Stimulated activated naive CD8-positive, alpha-beta T cell treated with anti-CD3 and anti-CD28 coated beads, Interleukin-15, amount 100 ng/mL, for 72 hours (primary cell): ENCODE results near the gene RGMB.
A peak's percentile ranks its signal among the peaks of the same experiment; 100 is the strongest.

Experiments used
- ATAC-seq: fragments of 150-1000 bp; cut with Tn5 transposase; 2 replicates; pipeline ENCODE4 v1.10.0; 2021; ENCODE audit warnings: mild to moderate bottlenecking, moderate library complexity
- DNase-seq, 2 donors: peaks; one replicate each; pipeline ENCODE4 v3.0.0; 2021 to 2022
- H3K27ac Mint-ChIP-seq, 2 donors: one replicate each; pipeline ENCODE4 v1.8.0; 2022; ENCODE audit warnings: mild to moderate bottlenecking in 2 of 2, mixed read lengths in 2 of 2, moderate library complexity in 2 of 2
- H3K27me3 Mint-ChIP-seq: one replicate; pipeline ENCODE4 v1.8.0; 2022; ENCODE audit warnings: mixed read lengths
- H3K4me1 Mint-ChIP-seq: one replicate; pipeline ENCODE4 v1.8.0; 2022; ENCODE audit warnings: mild to moderate bottlenecking, mixed read lengths
- H3K4me3 Mint-ChIP-seq, 2 donors: one replicate each; pipeline ENCODE4 v1.8.0; 2022; ENCODE audit warnings: mild to moderate bottlenecking in 2 of 2, mixed read lengths in 2 of 2, moderate library complexity in 1 of 2
- H3K9me3 Mint-ChIP-seq, 2 donors: one replicate each; pipeline ENCODE4 v1.8.0; 2022; ENCODE audit warnings: mixed read lengths in 2 of 2

RGMB gene

DNA sequence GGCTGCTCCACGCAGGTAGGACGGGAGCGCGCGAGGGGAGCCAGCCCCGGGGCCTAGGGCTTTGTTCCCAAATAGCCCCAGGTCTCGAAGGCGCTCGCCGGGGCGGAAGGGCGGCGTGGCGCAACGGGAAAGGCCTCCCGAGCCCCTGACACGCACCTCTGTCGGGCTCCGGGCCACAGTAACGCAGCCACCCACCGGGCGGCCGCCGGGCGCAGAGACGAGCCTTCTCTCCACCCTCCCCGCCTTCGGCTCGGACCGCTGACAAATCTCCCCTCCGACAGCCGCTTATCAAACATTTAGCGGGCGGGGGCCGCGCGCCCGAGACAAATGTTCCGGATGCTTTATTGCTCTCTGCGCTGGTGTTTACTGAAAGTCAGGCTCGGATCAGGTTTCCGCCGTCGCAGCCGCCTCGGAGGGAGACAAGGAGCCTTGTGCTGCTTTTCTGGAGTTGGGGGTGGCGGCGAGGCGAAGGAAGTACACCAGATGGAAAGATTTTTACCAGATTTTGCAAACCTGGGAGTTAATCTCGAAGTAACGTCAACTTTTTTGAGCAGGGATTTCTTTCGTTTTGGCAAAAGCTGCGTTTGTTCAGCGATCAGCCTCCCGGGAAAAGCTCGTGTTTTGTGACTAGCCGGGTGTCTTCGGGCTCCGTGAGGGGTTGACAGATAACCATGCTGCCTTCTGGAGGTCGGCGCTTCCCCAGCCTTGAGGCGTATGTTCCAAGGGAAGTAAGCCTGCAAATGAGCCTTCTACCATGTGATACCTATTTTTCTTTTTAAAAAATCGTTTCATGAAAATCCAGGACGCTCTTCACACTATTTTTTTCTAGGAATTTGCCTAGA is 950 bp downstream of the RGMB start:
- Mint-ChIP-seq H3K27ac (peak overlapping the region; percentile 94 to 95), H3K9me3 (no peaks in the 10 kb centered on the region), H3K27me3 (peaks cover 16% of the 10 kb centered on the region), H3K4me1 (peaks cover 70% of the 10 kb centered on the region), H3K4me3 (peak overlapping the region; percentile 92 to 99)
- DNase-seq (peak; percentile 66 to 73), ATAC-seq (peak; percentile 52)

GRCh38 chr5:98775246-98776065 is 2.0 kb downstream of the RGMB start:
- no peak overlapping the region for H3K27ac Mint-ChIP-seq
- no peaks in the 10 kb centered on the region for H3K9me3 Mint-ChIP-seq
- ATAC-seq (no peak), DNase-seq (no peak)
- H3K4me1 Mint-ChIP-seq: peaks cover 62% of the 10 kb centered on the region
- H3K4me3 Mint-ChIP-seq: peak overlapping the region; percentile 92 to 99
- peaks cover 9% of the 10 kb centered on the region for H3K27me3 Mint-ChIP-seq

- H3K4me1 Mint-ChIP-seq: peaks cover 56% of the 10 kb centered on the region
- DNase-seq (no peak), ATAC-seq (no peak)
- H3K4me3 Mint-ChIP-seq: peak overlapping the region; percentile 4 to 99
- peaks cover 9% of the 10 kb centered on the region for H3K27me3 Mint-ChIP-seq
- H3K27ac Mint-ChIP-seq: no peak overlapping the region
- H3K9me3 Mint-ChIP-seq: no peaks in the 10 kb centered on the region
Observed at GRCh38 chr5:98776066-98776705, 2.7 kb downstream of the RGMB start.

DNA sequence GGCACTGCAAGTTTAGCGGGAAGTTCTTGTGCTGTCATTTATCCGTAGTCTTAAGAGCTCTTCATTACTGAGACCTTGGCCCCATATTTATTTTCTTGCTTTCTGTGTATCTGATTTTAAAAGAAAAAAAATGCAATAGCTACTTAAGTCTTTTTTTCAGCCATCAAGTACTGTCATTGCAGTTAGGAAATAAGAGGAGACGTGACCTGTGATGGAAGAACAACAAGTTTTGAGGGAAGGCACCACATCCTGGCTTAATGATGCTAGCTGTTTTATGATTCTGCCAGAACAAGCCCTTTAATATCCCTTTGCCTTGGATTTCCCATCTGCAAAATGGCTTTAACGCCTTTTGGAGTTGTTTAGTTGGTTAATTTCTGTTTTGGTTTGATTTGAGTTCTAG is 3.8 kb downstream of the RGMB start:
- Mint-ChIP-seq H3K4me3 (no peak overlapping the region), H3K9me3 (no peaks in the 10 kb centered on the region), H3K27me3 (peaks cover 9% of the 10 kb centered on the region), H3K27ac (no peak overlapping the region), H3K4me1 (peaks cover 45% of the 10 kb centered on the region)
- ATAC-seq: no peak
- no peak for DNase-seq

- ATAC-seq (no peak), DNase-seq (no peak)
- Mint-ChIP-seq H3K27me3 (no peaks in the 10 kb centered on the region), H3K9me3 (no peaks in the 10 kb centered on the region), H3K4me3 (no peak overlapping the region), H3K4me1 (peaks cover 46% of the 10 kb centered on the region), H3K27ac (no peak overlapping the region)
Observed at GRCh38 chr5:98779264-98779877, 5.9 kb downstream of the RGMB start.

GRCh38 chr5:98780390-98780789 is 6.9 kb downstream of the RGMB start:
- Mint-ChIP-seq H3K27ac (no peak overlapping the region), H3K4me1 (peaks cover 43% of the 10 kb centered on the region), H3K9me3 (no peaks in the 10 kb centered on the region), H3K27me3 (no peaks in the 10 kb centered on the region), H3K4me3 (no peak overlapping the region)
- ATAC-seq (no peak), DNase-seq (no peak)

DNA sequence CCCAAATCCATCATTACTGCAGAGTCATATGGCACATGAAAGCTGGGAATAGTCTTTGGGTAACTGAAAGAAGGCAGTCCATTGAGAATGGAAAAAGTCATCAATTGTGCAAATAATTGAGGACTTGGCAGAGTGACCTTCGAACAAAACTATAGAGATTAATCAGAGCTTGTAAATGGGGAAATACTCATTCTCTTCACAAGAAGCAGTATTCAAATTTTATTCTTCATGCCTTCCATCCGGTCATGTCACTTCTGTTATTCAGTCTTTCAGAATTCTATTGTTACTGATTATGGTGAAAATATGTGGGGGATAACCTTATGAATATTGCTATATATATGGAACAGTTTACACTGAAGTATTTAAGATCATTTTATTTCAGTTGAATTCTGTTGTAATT is 8.1 kb downstream of the RGMB start:
- DNase-seq (no peak), ATAC-seq (no peak)
- Mint-ChIP-seq H3K27ac (no peak overlapping the region), H3K4me1 (peaks cover 40% of the 10 kb centered on the region), H3K27me3 (no peaks in the 10 kb centered on the region), H3K4me3 (no peak overlapping the region), H3K9me3 (no peaks in the 10 kb centered on the region)

DNA sequence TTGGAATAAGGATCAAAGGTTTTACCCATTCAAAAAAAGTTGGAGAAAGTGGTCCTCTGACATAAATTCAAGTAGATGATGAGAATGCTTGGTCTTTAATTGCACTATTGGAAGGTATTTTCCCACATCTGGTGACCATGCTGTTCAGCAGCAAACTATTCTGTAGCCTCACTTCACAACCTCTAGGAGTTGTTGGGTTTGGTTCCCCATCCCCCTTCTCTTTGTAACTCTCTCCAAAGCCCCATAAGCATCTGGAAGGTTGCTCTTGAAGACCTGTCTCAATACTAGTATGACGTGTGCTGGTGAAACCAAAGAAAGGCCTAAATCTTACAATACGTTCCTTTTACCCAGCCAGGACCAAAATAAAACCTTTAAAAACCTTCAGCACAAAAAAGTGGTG is 8.5 kb downstream of the RGMB start:
- Mint-ChIP-seq H3K4me3 (no peak overlapping the region), H3K27me3 (no peaks in the 10 kb centered on the region), H3K4me1 (peaks cover 40% of the 10 kb centered on the region), H3K27ac (no peak overlapping the region), H3K9me3 (no peaks in the 10 kb centered on the region)
- DNase-seq: no peak
- no peak for ATAC-seq

DNA sequence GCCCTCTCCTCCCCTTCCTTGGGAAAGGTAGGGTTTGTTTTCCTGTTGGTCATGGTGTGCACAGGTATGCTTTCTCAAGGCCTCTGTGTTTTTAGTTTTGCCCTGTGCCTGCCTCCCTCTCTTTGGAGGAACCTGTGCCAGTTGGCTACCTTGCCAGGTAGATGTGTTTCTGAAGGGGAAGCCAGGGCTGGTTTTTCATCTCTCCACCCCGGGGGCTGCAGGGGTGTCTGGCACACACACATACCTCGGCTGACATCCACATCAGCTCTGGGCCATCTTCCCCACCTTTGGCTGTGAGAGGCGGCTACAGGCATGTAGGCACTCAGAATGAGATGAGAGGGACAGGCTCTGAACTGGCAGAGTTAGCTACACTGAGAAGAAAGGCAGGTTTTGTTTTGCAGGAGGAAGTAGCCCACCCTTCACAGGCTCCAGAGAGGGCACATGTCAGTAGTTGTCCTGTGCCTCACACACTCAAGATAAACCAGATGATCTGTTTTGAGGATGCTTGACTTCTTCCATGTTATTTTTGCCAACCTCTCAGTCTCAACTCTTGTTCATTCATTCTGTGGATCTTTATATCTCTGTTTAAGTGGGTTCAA is 9.7 kb downstream of the RGMB start:
- ATAC-seq: peak; percentile 18
- H3K9me3 Mint-ChIP-seq: no peaks in the 10 kb centered on the region
- H3K4me3 Mint-ChIP-seq: no peak overlapping the region
- peaks cover 36% of the 10 kb centered on the region for H3K4me1 Mint-ChIP-seq
- H3K27ac Mint-ChIP-seq: no peak overlapping the region
- DNase-seq: no peak
- no peaks in the 10 kb centered on the region for H3K27me3 Mint-ChIP-seq

GRCh38 chr5:98784411-98784810 is 10.9 kb downstream of the RGMB start:
- Mint-ChIP-seq H3K9me3 (no peaks in the 10 kb centered on the region), H3K27me3 (no peaks in the 10 kb centered on the region), H3K4me3 (no peak overlapping the region), H3K27ac (no peak overlapping the region), H3K4me1 (peaks cover 36% of the 10 kb centered on the region)
- no peak for ATAC-seq
- DNase-seq: no peak

- ATAC-seq (no peak), DNase-seq (no peak)
- no peaks in the 10 kb centered on the region for H3K9me3 Mint-ChIP-seq
- H3K27me3 Mint-ChIP-seq: no peaks in the 10 kb centered on the region
- no peak overlapping the region for H3K27ac Mint-ChIP-seq
- no peak overlapping the region for H3K4me3 Mint-ChIP-seq
- H3K4me1 Mint-ChIP-seq: peaks cover 36% of the 10 kb centered on the region
Observed at GRCh38 chr5:98785244-98785643, 11.8 kb downstream of the RGMB start.

DNA sequence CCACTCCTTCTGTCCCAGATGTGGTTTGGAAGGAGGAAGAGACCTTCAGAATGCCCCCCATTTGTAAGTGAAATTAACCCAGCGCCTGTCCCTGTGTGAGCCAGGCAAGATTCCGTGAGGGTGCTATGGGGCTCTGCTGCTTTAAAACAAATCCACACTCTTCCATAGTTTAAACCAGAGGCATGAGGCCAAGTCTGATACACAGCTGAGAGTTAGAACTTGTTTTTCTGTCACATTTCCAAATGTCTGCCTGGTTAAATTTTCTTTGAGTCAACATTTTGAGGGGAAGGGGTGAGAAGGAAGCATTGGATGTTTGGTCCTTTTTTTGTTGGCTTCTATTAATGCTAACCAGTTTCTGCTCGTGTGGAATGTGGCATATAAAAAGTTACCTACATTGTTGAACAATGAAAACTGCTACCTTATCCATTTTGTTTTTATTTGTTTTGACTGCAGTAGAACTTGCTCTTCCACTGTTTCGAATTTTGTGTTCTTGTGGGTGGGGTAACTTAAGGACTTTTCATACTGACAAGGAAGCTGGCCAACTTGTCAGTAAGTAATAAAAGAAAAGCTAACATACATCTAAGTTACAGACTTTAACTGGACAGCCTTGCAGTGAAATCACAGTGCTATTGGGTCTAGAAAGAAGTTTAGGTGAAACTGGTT is 12.9 kb downstream of the RGMB start:
- Mint-ChIP-seq H3K4me3 (no peak overlapping the region), H3K27ac (no peak overlapping the region), H3K4me1 (peaks cover 36% of the 10 kb centered on the region)

DNA sequence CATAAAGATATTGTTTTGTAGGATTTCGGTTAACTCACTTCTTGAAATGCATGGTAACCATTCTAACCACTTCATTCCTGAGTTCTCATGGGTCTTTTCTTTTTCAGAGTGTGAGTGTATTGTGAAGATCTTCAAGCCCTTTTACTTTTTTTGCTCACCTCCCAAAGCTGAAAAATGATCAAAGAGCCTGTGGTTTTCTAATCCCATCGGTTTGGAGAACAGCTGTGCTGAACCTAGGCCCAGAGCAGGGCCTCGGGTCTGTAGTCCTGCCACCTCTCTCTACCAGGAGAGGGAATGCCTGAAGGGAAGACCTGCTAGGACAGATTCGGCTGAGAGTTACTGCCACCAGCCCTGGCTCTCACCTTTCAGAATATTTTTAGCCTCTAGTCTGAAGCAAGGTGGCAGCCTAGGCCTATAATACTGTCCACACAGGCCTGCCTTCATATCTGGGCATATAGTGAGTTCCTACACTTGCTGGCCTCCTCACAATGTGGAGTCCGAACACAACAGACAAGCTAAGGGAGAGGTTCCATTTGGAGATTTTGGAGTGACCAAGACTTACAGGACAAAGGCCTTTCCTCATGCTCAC is 13.8 kb downstream of the RGMB start:
- no peaks in the 10 kb centered on the region for H3K9me3 Mint-ChIP-seq
- DNase-seq: no peak
- H3K4me3 Mint-ChIP-seq: no peak overlapping the region
- H3K27ac Mint-ChIP-seq: no peak overlapping the region
- H3K4me1 Mint-ChIP-seq: peaks cover 36% of the 10 kb centered on the region
- no peaks in the 10 kb centered on the region for H3K27me3 Mint-ChIP-seq
- no peak for ATAC-seq

More for the DNA sequence above, 12.9 kb downstream of the RGMB start:
- ATAC-seq: no peak
- Mint-ChIP-seq H3K27me3 (no peaks in the 10 kb centered on the region), H3K9me3 (no peaks in the 10 kb centered on the region)
- DNase-seq: no peak

DNA sequence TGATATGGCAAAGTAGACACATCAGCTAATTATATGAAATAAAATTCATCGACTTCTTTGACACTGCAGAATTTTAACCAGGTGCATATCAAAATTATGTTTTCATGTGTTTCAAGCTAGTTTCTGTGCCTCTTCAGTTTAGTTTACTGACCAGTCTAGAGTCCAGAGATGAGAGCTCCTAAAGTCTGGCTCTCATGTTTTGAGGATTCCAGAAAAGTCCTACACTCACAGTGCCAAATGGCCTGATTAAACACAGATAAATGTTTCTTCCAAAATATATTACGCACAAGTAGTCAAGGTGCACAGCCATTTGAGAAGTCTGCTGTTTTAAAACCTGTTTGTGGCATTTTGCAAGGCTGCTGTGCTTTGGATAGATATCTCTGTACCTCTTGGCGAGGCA is 15.6 kb downstream of the RGMB start:
- peaks cover 26% of the 10 kb centered on the region for H3K4me1 Mint-ChIP-seq
- ATAC-seq (no peak), DNase-seq (no peak)
- H3K9me3 Mint-ChIP-seq: no peaks in the 10 kb centered on the region
- no peak overlapping the region for H3K4me3 Mint-ChIP-seq
- no peak overlapping the region for H3K27ac Mint-ChIP-seq
- no peaks in the 10 kb centered on the region for H3K27me3 Mint-ChIP-seq
